IPS DF 6.9 (cell line): Measurements from ENCODE around the gene RNF207.

ENCODE experiments used
- DNase-seq: peaks from one replicate; pipeline ENCODE4 v3.0.0-alpha.2; 2013; ENCODE audit warnings: low read depth, low spot score
- H3K27ac ChIP-seq: one replicate; pipeline ENCODE4 v1.5.1; 2013; ENCODE audit warnings: low read length, control low read depth
- H3K27me3 ChIP-seq: 2 replicates; pipeline ENCODE4 v1.6.1; 2013; ENCODE audit warnings: mild to moderate bottlenecking, low read length; ENCODE audit not compliant: control insufficient read depth, insufficient read depth
- H3K36me3 ChIP-seq: 2 replicates; pipeline ENCODE4 v1.6.1; 2013; ENCODE audit warnings: low read length; ENCODE audit not compliant: control insufficient read depth, insufficient read depth
- H3K4me1 ChIP-seq: 2 replicates; pipeline ENCODE4 v1.6.1; 2013; ENCODE audit warnings: low read length; ENCODE audit not compliant: control insufficient read depth, insufficient read depth
- H3K4me3 ChIP-seq: 2 replicates; pipeline ENCODE4 v1.5.1; 2013; ENCODE audit warnings: mild to moderate bottlenecking, low read length
- H3K9me3 ChIP-seq: 2 replicates; pipeline ENCODE4 v1.6.1; 2013; ENCODE audit warnings: low read length, inconsistent platforms; ENCODE audit not compliant: control insufficient read depth, insufficient read depth
- WGBS: extraction: QIAGEN DNeasy Blood & Tissue Kit; methylation state at CpG from one replicate; pipeline ENCODE4 v1.1.7; 2013; ENCODE audit warnings: mixed read lengths, missing lambda C conversion rate; ENCODE audit not compliant: insufficient read length, insufficient coverage; 5-methylcytosine and 5-hydroxymethylcytosine counted together

Gene RNF207

GRCh38 chr1:6174621-6175410 is 31.1 kb upstream of the RNF207 start:
- no peak overlapping the region for H3K27ac ChIP-seq
- no peak overlapping the region for H3K4me3 ChIP-seq
- H3K9me3 ChIP-seq, result no peaks in the 10 kb centered on the region
- no peaks in the 10 kb centered on the region for H3K4me1 ChIP-seq
- H3K36me3 ChIP-seq, result no peaks in the 10 kb centered on the region
- 100% methylated on average over 5 of the region's 5 CpGs for WGBS
- DNase-seq, result no peak
- peaks cover 17% of the 10 kb centered on the region for H3K27me3 ChIP-seq

- H3K27me3 ChIP-seq, result peaks cover 17% of the 10 kb centered on the region
- 100% methylated on average over 2 of the region's 6 CpGs for WGBS
These were observed 30.5 kb upstream of the RNF207 start for GRCh38 chr1:6175411-6175828.

GRCh38 chr1:6176779-6177178 is 29.1 kb upstream of the RNF207 start:
- no peak for DNase-seq
- no peak overlapping the region for H3K27ac ChIP-seq
- peaks cover 1% of the 10 kb centered on the region; the same call in 1 of the 2 replicates for H3K4me1 ChIP-seq
- H3K9me3 ChIP-seq, result no peaks in the 10 kb centered on the region
- no peaks in the 10 kb centered on the region for H3K36me3 ChIP-seq
- WGBS, result no CpG with 5 or more reads among the region's 5 CpGs
- no peak overlapping the region for H3K4me3 ChIP-seq
- H3K27me3 ChIP-seq, result peaks cover 17% of the 10 kb centered on the region

More at GRCh38 chr1:6175411-6175828, 30.5 kb upstream of the RNF207 start:
- no peaks in the 10 kb centered on the region for H3K4me1 ChIP-seq
- DNase-seq, result no peak
- H3K9me3 ChIP-seq, result no peaks in the 10 kb centered on the region
- H3K36me3 ChIP-seq, result no peaks in the 10 kb centered on the region
- H3K4me3 ChIP-seq, result no peak overlapping the region
- no peak overlapping the region for H3K27ac ChIP-seq

DNA sequence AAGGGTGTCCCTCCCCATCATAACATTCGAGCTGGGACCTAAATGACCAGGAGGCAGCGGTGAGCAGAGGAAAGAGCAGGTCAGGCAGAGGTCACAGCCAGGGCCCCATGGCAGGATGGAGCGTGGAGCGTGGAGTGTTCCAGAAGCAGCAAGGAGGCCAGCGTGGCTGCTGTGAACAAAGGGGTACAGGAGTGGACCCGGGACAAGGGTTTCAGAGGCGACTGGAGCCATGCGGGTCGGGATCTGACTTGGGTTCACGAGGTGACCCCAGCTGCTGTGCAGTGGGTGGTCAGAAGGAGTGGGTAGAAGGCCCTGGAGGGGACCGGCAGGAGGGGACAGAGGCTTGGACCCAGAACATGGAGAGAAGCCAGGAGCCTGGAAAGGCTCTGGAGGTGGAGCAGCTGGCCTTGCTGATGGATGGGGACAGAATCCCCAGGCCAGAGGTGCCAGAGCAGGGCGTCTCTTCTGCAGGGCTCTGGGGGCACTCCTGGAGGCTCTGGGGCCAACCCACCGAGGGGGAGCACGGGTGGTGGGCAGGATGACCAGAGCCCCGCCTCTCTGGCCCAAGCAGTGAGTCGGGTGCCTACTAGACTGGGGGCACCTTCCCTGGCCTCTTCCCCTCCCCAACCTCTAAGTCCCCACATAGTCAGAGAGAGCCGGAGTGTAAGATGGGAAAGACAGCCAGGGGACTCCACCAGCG is 28.1 kb upstream of the RNF207 start:
- WGBS, result no CpG with 5 or more reads among the region's 18 CpGs
- Histone ChIP-seq H3K9me3 (no peaks in the 10 kb centered on the region), H3K4me1 (peaks cover 1% of the 10 kb centered on the region; the same call in 1 of the 2 replicates), H3K36me3 (no peaks in the 10 kb centered on the region), H3K27me3 (peaks cover 17% of the 10 kb centered on the region), H3K27ac (no peak overlapping the region), H3K4me3 (no peak overlapping the region)
- DNase-seq, result no peak

DNA sequence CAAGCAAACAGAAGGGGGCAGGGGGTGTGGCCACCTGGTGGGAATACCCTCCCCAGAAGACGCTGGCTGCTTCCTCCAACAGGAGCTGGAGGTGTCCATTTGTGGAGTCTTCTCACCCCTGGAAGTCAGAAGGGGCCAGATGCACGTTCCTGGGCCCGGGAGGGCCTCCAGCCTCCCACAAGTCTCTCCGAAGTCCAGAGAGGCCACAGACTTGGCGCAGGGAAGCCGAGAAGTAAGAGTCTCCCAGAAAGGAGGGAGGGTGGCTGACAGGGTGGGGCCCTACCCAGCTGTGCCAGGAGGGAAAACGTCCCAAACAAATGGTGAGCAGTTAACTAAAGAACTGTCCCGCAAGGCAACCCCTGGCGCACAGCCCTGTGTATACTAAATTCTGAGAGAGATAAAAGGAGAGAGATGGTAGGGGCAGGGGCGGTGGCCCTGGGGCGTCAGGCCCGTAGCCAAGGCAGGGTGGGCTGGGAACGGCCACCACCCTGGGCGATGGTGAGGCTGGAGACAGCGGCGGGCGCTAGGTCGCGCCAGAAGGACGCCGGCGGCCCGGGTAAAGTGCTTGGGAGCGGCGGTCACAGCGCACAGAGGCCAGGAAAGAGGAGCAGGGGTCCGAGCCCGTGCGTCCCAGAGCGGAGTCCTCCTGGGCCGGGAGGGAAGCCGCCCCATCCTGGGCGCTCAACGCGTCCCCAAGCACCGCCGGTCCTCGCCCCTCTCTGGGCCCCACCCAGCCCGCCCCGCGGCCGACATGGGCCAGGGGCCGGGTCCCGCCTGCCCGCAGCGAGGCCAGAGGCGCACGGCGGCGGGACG is 27.0 kb upstream of the RNF207 start:
- WGBS, result no CpG with 5 or more reads among the region's 51 CpGs
- Histone ChIP-seq H3K4me3 (peak overlapping the region; percentile 12; the same call in 1 of the 2 replicates), H3K9me3 (no peaks in the 10 kb centered on the region), H3K27ac (no peak overlapping the region), H3K36me3 (no peaks in the 10 kb centered on the region), H3K4me1 (peaks cover 1% of the 10 kb centered on the region; the same call in 1 of the 2 replicates), H3K27me3 (peaks cover 17% of the 10 kb centered on the region)
- DNase-seq, result no peak

- no peaks in the 10 kb centered on the region for H3K36me3 ChIP-seq
These were observed 26.2 kb upstream of the RNF207 start for GRCh38 chr1:6179564-6180175.

DNA sequence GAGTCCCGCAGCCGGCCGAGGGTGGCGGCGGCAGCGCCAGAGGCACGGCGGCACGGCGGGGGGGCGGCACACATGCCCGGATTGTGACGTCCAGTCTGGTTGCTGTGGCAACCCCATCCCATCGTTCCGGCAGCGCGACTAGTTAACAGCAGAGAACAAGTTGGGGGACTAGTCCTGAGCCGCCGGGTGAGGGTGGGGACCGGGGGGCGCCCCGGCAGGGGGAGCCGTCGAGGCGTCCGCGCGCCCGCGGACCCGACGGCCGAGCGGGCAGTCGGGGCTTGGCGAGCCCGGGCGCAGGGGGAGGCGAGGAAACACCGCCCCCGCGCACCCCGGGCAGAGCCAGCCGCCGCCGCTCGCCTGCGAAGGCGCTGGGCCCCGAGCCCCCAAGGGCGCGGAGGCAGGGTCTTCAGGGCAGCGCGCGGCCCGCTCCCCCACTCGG is 25.6 kb upstream of the RNF207 start, which contains the start of gene CHD5:
CHD5 (minus strand) TSS at position 54 of the 439 bp plus-strand sequence. CDS start 298 bp downstream, outside the sequence.
- H3K27me3 ChIP-seq, result peaks cover 17% of the 10 kb centered on the region
- H3K4me1 ChIP-seq, result peaks cover 1% of the 10 kb centered on the region; the same call in 1 of the 2 replicates
- DNase-seq, result no peak
- WGBS, result no CpG with 5 or more reads among the region's 57 CpGs
- no peaks in the 10 kb centered on the region for H3K9me3 ChIP-seq
- H3K27ac ChIP-seq, result no peak within 1 kb of the TSS
- H3K4me3 ChIP-seq, result peak within 1 kb of the TSS; percentile 43; the same call in 1 of the 2 replicates
- H3K36me3 ChIP-seq, result no peaks in the 10 kb centered on the region

More at GRCh38 chr1:6179564-6180175, 26.2 kb upstream of the RNF207 start:
- H3K9me3 ChIP-seq, result no peaks in the 10 kb centered on the region
- H3K4me1 ChIP-seq, result peaks cover 1% of the 10 kb centered on the region; the same call in 1 of the 2 replicates
- no peak for DNase-seq
- no CpG with 5 or more reads among the region's 92 CpGs for WGBS
- no peak overlapping the region for H3K27ac ChIP-seq
- peak overlapping the region; percentile 43; the same call in 1 of the 2 replicates for H3K4me3 ChIP-seq
- H3K27me3 ChIP-seq, result peaks cover 17% of the 10 kb centered on the region

DNA sequence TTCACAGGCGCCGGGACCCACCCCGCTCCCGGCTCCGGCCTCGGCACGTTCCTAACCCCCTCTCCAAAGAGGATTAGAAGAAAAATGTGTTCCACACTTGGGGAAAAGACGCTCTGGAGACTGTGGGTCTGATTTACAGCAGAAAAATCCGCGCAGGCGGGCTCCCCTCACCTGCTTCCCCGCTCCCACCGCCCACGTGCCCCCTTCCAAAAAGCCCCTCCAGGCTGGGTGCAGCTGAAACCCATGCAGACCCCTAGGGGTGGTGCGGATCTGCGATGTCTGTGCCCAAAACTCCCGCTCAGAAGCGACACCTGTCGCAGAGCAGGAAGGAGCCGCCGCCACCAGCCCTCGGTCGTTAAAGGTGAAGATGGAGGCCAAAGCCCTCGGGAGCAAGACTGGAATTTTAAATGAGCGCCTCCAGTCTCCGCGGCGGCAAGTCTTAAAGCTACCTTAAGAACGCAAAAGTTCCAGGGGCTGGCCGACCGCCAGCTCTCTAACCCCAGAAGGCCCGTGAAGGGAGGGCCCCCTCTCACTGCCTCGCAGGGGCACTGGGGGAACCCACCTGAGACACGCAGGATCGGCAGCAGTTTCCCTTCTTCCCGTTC is 25.1 kb upstream of the RNF207 start:
- no CpG with 5 or more reads among the region's 36 CpGs for WGBS
- no peak overlapping the region for H3K27ac ChIP-seq

DNA sequence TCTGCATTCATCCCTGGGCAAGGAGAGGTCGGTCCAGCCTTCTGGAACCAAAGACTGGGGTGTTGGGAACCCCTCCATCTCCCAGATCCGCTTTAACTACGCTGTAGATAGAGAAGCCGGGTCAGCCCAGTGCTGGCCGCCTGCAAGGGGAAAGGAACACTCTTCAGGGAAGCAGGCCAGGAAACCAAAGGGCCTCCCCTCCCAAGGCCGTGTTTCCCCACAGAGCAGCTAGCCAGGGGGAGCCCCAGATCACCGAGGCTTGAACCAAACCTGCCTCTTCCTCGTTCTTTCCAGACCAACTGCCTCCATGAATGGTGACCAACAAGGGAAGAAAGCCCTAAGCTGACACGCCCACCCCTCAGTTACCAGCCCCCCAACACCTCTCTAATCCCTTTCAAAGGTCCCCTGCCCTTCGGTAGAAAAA is 24.6 kb upstream of the RNF207 start:
- no peak for DNase-seq
- no CpG with 5 or more reads among the region's 10 CpGs for WGBS
- Histone ChIP-seq H3K27ac (no peak overlapping the region), H3K36me3 (peaks cover 4% of the 10 kb centered on the region; the same call in 1 of the 2 replicates), H3K4me1 (peaks cover 5% of the 10 kb centered on the region; the same call in 1 of the 2 replicates), H3K27me3 (peaks cover 17% of the 10 kb centered on the region), H3K9me3 (no peaks in the 10 kb centered on the region), H3K4me3 (no peak overlapping the region)

More for the DNA sequence above, 25.1 kb upstream of the RNF207 start:
- H3K9me3 ChIP-seq, result no peaks in the 10 kb centered on the region
- H3K36me3 ChIP-seq, result peaks cover 4% of the 10 kb centered on the region; the same call in 1 of the 2 replicates
- peaks cover 5% of the 10 kb centered on the region; the same call in 1 of the 2 replicates for H3K4me1 ChIP-seq
- peaks cover 17% of the 10 kb centered on the region for H3K27me3 ChIP-seq
- H3K4me3 ChIP-seq, result no peak overlapping the region; the same call in 1 of the 2 replicates
- DNase-seq, result no peak
